GM23248 (cell line): ENCODE results near the gene FRMD5. TPM values are rescaled to one million over a fixed set of nuclear protein-coding genes. Genes with fewer than 3 reads are reported as not detected.

Experiments
- DNase-seq: peaks from one replicate; pipeline ENCODE4 v3.0.0-alpha.2; 2015
- H2AFZ ChIP-seq: fragments of 200-600 bp; sonication (generic); 2 replicates; pipeline ENCODE4 v1.6.1; 2016; ENCODE audit warnings: antibody characterized with exemption
- H3F3A ChIP-seq: fragments of 200-600 bp; sonication (generic); 2 replicates; pipeline ENCODE4 v1.6.1; 2016; ENCODE audit warnings: mild to moderate bottlenecking, antibody characterized with exemption, mixed run types; ENCODE audit not compliant: insufficient read depth
- H3K27ac ChIP-seq: fragments of 200-600 bp; sonication (generic); 2 replicates; pipeline ENCODE4 v1.5.1; 2016; ENCODE audit warnings: mild to moderate bottlenecking
- H3K27me3 ChIP-seq: fragments of 200-600 bp; sonication (generic); replicated peaks from 2 replicates; pipeline ENCODE4 v1.6.1; 2016; ENCODE audit warnings: mild to moderate bottlenecking; ENCODE audit not compliant: insufficient read depth
- H3K36me3 ChIP-seq: fragments of 200-600 bp; sonication (generic); 2 replicates; pipeline ENCODE4 v1.6.1; 2016; ENCODE audit warnings: low read depth, mild to moderate bottlenecking
- H3K4me1 ChIP-seq: fragments of 200-600 bp; sonication (generic); 2 replicates; pipeline ENCODE4 v1.6.1; 2016; ENCODE audit warnings: mild to moderate bottlenecking; ENCODE audit not compliant: insufficient read depth
- H3K4me2 ChIP-seq: fragments of 200-600 bp; sonication (generic); one replicate; pipeline ENCODE4 v1.6.1; 2016; ENCODE audit warnings: mild to moderate bottlenecking; ENCODE audit not compliant: unreplicated experiment
- H3K4me3 ChIP-seq: fragments of 200-600 bp; sonication (generic); 2 replicates; pipeline ENCODE4 v1.5.1; 2016; ENCODE audit warnings: mild to moderate bottlenecking
- H3K79me2 ChIP-seq: fragments of 200-600 bp; sonication (generic); 2 replicates; pipeline ENCODE4 v1.6.1; 2016; ENCODE audit warnings: mild to moderate bottlenecking; ENCODE audit not compliant: insufficient read depth
- H3K9ac ChIP-seq: fragments of 200-600 bp; sonication (generic); 2 replicates; pipeline ENCODE4 v1.6.1; 2016; ENCODE audit warnings: mild to moderate bottlenecking
- H3K9me2 ChIP-seq: fragments of 200-600 bp; sonication (generic); 2 replicates; pipeline ENCODE4 v1.6.1; 2016; ENCODE audit warnings: mixed run types, mild to moderate bottlenecking, moderate library complexity; ENCODE audit not compliant: insufficient read depth
- H3K9me3 ChIP-seq: fragments of 200-600 bp; sonication (generic); one replicate; pipeline ENCODE4 v1.6.1; 2017; ENCODE audit warnings: low read depth
- H4K20me1 ChIP-seq: fragments of 200-600 bp; sonication (generic); 2 replicates; pipeline ENCODE4 v1.6.0; 2016; ENCODE audit not compliant: insufficient read depth
- EZH2 ChIP-seq: fragments of 200-600 bp; sonication (generic); IDR thresholded peaks from 2 replicates; pipeline ENCODE4 v1.6.1; 2018; ENCODE audit warnings: antibody characterized with exemption, mild to moderate bottlenecking; ENCODE audit not compliant: insufficient read depth, poor library complexity, severe bottlenecking
- EZH2phosphoT487 ChIP-seq: fragments of 200-600 bp; sonication (generic); IDR thresholded peaks from 2 replicates; pipeline ENCODE4 v1.6.1; 2018; ENCODE audit warnings: antibody characterized with exemption, moderate library complexity, mild to moderate bottlenecking, low read depth; ENCODE audit not compliant: insufficient read depth
- WGBS, 2 experiments: methylation state at CpG; one replicate each; pipeline ENCODE4 v1.1.6; 2015 to 2017; ENCODE audit warnings: low lambda C conversion rate in 2 of 2, low coverage in 1 of 2; ENCODE audit errors: missing lambda C conversion rate in 2 of 2; 5-methylcytosine and 5-hydroxymethylcytosine counted together
- in situ Hi-C: fragments of 300-500 bp; cut with MboI; formaldehyde crosslinking; loops from 2 replicates; pipeline ENCODE4 v1.15.0; 2020
- polyA plus RNA-seq: library from polyadenylated mRNA; unstranded; fragments of >200 nt; fragmentation: Nextera tagmentation; extraction: Ambion mirVana; gene quantifications from 2 replicates; pipeline ENCODE4 v1.2.1, GENCODE V29; 2016
- total RNA-seq: library from RNA; depleted of rRNA; stranded (reverse); fragments of >200 nt; shearing (Covaris generic); gene quantifications from 2 replicates; pipeline ENCODE4 v1.2.3, GENCODE V29; 2014

The FRMD5 gene
- total and polyA plus RNA-seq, 2 experiments from 2014 or later: 0.65 to 2.9 TPM

DNA sequence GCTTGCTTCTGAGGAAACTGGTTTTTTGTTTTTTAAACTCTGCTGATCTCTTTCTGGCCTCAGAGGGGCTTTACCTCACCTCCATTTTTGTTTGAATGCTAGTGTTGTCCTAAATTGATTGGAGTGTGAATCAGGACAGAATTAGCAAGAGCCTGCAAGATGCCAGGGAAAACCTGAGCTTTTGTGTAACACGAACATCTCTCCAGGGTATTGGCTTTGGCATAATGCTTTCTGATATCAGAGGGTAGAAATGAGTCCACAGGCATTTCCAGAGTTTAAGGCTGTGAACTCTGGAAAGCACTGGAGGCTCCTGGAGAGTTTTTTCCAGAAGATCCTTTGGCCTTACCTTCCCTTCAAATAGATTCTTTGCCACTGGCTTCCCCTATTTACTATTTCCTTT, 281.1 kb downstream of the FRMD5 start:
- no peak for TF ChIP-seq EZH2phosphoT487
- TF ChIP-seq EZH2: no peak
- peak overlapping the region; percentile 59 for H3K27ac ChIP-seq
- in situ Hi-C loops: no loop called here
- H3K36me3 ChIP-seq: no peaks in the 10 kb centered on the region
- H3F3A ChIP-seq: peaks cover 33% of the 10 kb centered on the region
- WGBS, 2 experiments: 78 to 90% methylated on average over 1 of the region's 1 CpG
- H4K20me1 ChIP-seq: no peaks in the 10 kb centered on the region
- peak overlapping the region; percentile 49 for H3K4me2 ChIP-seq
- H3K9me3 ChIP-seq: no peaks in the 10 kb centered on the region
- no peak overlapping the region for H3K4me3 ChIP-seq
- H3K79me2 ChIP-seq: no peaks in the 10 kb centered on the region
- peak overlapping the region; percentile 20; the same call in 1 of the 2 replicates for H3K9ac ChIP-seq
- DNase-seq: peak; percentile 27
- no peaks in the 10 kb centered on the region for H3K9me2 ChIP-seq
- H2AFZ ChIP-seq: no peak overlapping the region
- no peaks in the 10 kb centered on the region for H3K27me3 ChIP-seq
- peaks cover 38% of the 10 kb centered on the region for H3K4me1 ChIP-seq

DNA sequence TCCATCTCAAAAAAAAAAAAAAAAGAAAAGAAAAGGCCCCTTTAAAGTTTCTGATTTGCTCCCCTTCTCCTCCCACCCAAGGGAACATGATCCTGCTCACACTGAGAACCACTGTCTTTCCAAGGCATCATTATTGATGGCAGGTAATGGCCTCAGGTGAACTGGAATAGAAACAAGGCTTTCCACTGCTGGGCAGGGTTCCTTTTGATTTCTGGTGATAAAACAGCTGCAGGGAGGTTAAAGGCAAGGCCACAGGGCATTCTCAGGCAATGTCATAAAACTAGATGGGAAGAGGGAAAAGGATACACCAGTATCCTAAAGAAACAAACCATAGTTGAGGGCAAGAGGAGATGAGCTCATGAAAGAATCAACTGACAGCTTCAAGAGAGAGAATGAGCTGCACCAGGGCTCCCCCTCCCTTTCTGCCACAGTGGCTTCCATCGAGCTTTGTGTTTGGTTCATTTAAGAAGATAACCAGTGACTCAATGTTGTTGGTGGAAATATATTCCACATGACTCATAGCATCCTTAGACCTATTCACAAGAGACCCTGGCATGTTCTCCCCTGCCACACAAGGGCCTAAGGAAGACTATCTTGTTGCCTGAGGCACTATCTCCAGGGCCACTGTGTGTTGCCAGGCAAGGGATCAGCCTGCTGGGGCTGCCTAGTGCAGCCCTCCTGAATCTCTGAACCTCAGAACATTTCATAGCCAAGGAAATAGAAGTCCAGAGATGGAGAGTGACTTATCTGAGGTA, 281.9 kb downstream of the FRMD5 start:
- H3K9me2 ChIP-seq: no peaks in the 10 kb centered on the region
- no peaks in the 10 kb centered on the region for H3K9me3 ChIP-seq
- no peaks in the 10 kb centered on the region for H4K20me1 ChIP-seq
- H3K9ac ChIP-seq: peak overlapping the region; percentile 20; the same call in 1 of the 2 replicates
- peak; percentile 96 for DNase-seq
- H3K4me2 ChIP-seq: peak overlapping the region; percentile 74
- H3K79me2 ChIP-seq: no peaks in the 10 kb centered on the region
- H3F3A ChIP-seq: peaks cover 33% of the 10 kb centered on the region
- H2AFZ ChIP-seq: no peak overlapping the region
- TF ChIP-seq EZH2phosphoT487 (no peak), EZH2 (no peak)
- in situ Hi-C loops: no loop called here
- WGBS, 2 experiments: 0% methylated on average over 1 of the region's 1 CpG
- peaks cover 38% of the 10 kb centered on the region for H3K4me1 ChIP-seq
- no peaks in the 10 kb centered on the region for H3K27me3 ChIP-seq
- no peak overlapping the region for H3K4me3 ChIP-seq
- peak overlapping the region; percentile 59 for H3K27ac ChIP-seq
- no peaks in the 10 kb centered on the region for H3K36me3 ChIP-seq

DNA sequence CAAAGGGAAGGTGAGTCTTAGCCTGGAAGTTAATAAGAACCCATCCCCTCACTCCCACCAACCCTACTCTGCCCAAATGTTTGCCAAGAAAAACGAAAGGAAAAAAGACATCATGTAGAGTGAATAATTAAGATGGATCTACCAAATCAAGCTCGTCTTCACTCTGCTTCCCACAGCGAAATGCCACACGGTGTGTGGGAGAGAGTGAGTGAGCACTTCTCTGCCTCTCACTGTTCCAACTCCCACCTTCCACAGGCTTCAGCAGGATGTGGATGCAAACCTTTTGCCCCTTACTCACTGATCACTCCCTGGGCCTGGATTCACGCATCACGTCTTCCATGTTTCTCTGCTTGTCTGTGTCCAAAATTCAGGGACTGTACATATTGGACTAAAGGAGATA, 282.9 kb downstream of the FRMD5 start:
- H3K9me2 ChIP-seq: no peaks in the 10 kb centered on the region
- TF ChIP-seq EZH2phosphoT487 (no peak), EZH2 (no peak)
- no peak overlapping the region for H2AFZ ChIP-seq
- no peaks in the 10 kb centered on the region for H3K9me3 ChIP-seq
- no peaks in the 10 kb centered on the region for H3K27me3 ChIP-seq
- no peaks in the 10 kb centered on the region for H3K79me2 ChIP-seq
- H4K20me1 ChIP-seq: no peaks in the 10 kb centered on the region
- DNase-seq: no peak
- H3K9ac ChIP-seq: no peak overlapping the region
- peak overlapping the region; percentile 74 for H3K4me2 ChIP-seq
- in situ Hi-C loops: no loop called here
- WGBS, 2 experiments: 88 to 89% methylated on average over 6 of the region's 6 CpGs
- H3K36me3 ChIP-seq: no peaks in the 10 kb centered on the region
- H3K4me3 ChIP-seq: no peak overlapping the region
- peaks cover 33% of the 10 kb centered on the region for H3F3A ChIP-seq
- no peak overlapping the region; the same call in 1 of the 2 replicates for H3K27ac ChIP-seq
- peaks cover 38% of the 10 kb centered on the region for H3K4me1 ChIP-seq

GRCh38 chr15:43911235-43911781, 283.8 kb downstream of the FRMD5 start:
- Histone ChIP-seq H3K9ac (peak overlapping the region; percentile 53), H3K4me2 (peak overlapping the region; percentile 74), H3K79me2 (no peaks in the 10 kb centered on the region), H3K27me3 (no peaks in the 10 kb centered on the region), H2AFZ (peak overlapping the region; percentile 37; the same call in 1 of the 2 replicates), H3K4me3 (0 out of 2 replicates have a peak overlapping the region, but pooled peaks have one; percentile 18), H3K4me1 (peaks cover 38% of the 10 kb centered on the region), H3K9me2 (no peaks in the 10 kb centered on the region), H3K27ac (peak overlapping the region; percentile 76), H3K9me3 (no peaks in the 10 kb centered on the region), H3F3A (peaks cover 33% of the 10 kb centered on the region), H3K36me3 (no peaks in the 10 kb centered on the region), H4K20me1 (no peaks in the 10 kb centered on the region)
- DNase-seq: peak; percentile 98
- in situ Hi-C loops: no loop called here
- WGBS, 2 experiments: 0 to 1% methylated on average over 4 of the region's 4 CpGs
- TF ChIP-seq EZH2 (no peak), EZH2phosphoT487 (no peak)
